HepG2 (cell line): Measurements from ENCODE around the gene EIF6. TPM values are rescaled to one million over a fixed set of nuclear protein-coding genes. Genes with fewer than 3 reads are reported as not detected.

Experiments used
- EZH2 ChIP-seq: conservative IDR thresholded peaks from 2 replicates; pipeline ENCODE4 v1.6.1; 2012; ENCODE audit warnings: mild to moderate bottlenecking, low read depth, low read length, moderate library complexity
- FOXK2 ChIP-seq: fragments of 450-650 bp; IDR thresholded peaks from 2 replicates; pipeline ENCODE4 v1.6.1; 2016
- IKZF1 ChIP-seq: fragments of 450-650 bp; IDR thresholded peaks from 2 replicates; pipeline ENCODE4 v1.7.1; 2016
- KDM6A ChIP-seq: IDR thresholded peaks from 2 replicates; pipeline ENCODE4 v1.6.1; 2016; ENCODE audit warnings: low read depth
- KLF9 ChIP-seq: IDR thresholded peaks from 2 replicates; pipeline ENCODE4 v1.6.1; 2016; ENCODE audit warnings: low read depth
- MAFK ChIP-seq, 2 experiments: IDR thresholded peaks in 1 of 2; conservative IDR thresholded peaks in 1 of 2; 2 replicates each; pipeline ENCODE4 v1.6.1; 2011; ENCODE audit warnings: improper control_type of control experiment in 2 of 2, low read length in 2 of 2
- PHF21A ChIP-seq: sonication (generic); formaldehyde crosslinking; IDR thresholded peaks from 2 replicates; pipeline ENCODE4 v1.5.0; 2020; ENCODE audit warnings: mild to moderate bottlenecking, missing genetic modification reagents
- POLR2AphosphoS2 ChIP-seq: IDR thresholded peaks from 2 replicates; pipeline ENCODE4 v1.6.1; 2011; ENCODE audit warnings: low read depth, low read length, improper control_type of control experiment
- SKI ChIP-seq: fragments of 450-650 bp; IDR thresholded peaks from one replicate; pipeline ENCODE4 v1.6.1; 2018; ENCODE audit warnings: mild to moderate bottlenecking; ENCODE audit not compliant: partially characterized antibody
- SNAI1 ChIP-seq: sonication (generic); formaldehyde crosslinking; IDR thresholded peaks from 2 replicates; pipeline ENCODE4 v1.5.0; 2020; ENCODE audit warnings: mild to moderate bottlenecking, missing genetic modification reagents, borderline replicate concordance
- ZBTB38 ChIP-seq: sonication (generic); formaldehyde crosslinking; IDR thresholded peaks from 2 replicates; pipeline ENCODE4 v1.5.1; 2020; ENCODE audit warnings: mild to moderate bottlenecking, missing genetic modification reagents
- ZFX ChIP-seq: sonication (generic); formaldehyde crosslinking; IDR thresholded peaks from 2 replicates; pipeline ENCODE4 v1.4.0; 2020; ENCODE audit warnings: mild to moderate bottlenecking, low read depth, missing genetic modification reagents, moderate library complexity
- ZMYM4 ChIP-seq: sonication (generic); formaldehyde crosslinking; IDR thresholded peaks from 2 replicates; pipeline ENCODE4 v1.8.1; 2023; ENCODE audit warnings: mild to moderate bottlenecking, missing genetic modification reagents
- ZNF790 ChIP-seq: sonication (generic); formaldehyde crosslinking; IDR thresholded peaks from 2 replicates; pipeline ENCODE4 v1.8.0; 2022; ENCODE audit warnings: missing genetic modification reagents, mild to moderate bottlenecking, borderline replicate concordance
- polyA plus RNA-seq, 8 experiments: library from polyadenylated mRNA; depleted of rRNA in 3 of 8; stranded (reverse) in 7 of 8; unstranded in 1 of 8; fragments of >200 nt; fragmentation: Illumina TruSeq in 4 of 8; extraction: Trizol in 4 of 8; gene quantifications; 2 replicates each; pipeline versions ENCODE4 v1.2.1 to v1.2.3, GENCODE V29; 2011 to 2016; ENCODE audit warnings: low read depth in 4 of 8, missing spikeins in 1 of 8, mixed read lengths in 1 of 8; ENCODE audit not compliant: insufficient read depth in 1 of 8
- total RNA-seq, 5 experiments: library from RNA; depleted of rRNA; stranded (reverse); fragments of >200 nt; fragmentation: Illumina TruSeq; extraction: Trizol; gene quantifications; 2 replicates each; pipeline ENCODE4 v1.2.3, GENCODE V29; 2016; ENCODE audit warnings: low read depth in 1 of 5
- TF ChIP-seq, protein P1 (sequence below): sonication (generic); formaldehyde crosslinking; IDR thresholded peaks from 2 replicates; pipeline ENCODE4 v1.4.0; 2020; ENCODE audit warnings: missing genetic modification reagents, borderline replicate concordance
- TF ChIP-seq, protein P2 (sequence below): sonication (generic); formaldehyde crosslinking; IDR thresholded peaks from 2 replicates; pipeline ENCODE4 v1.4.0; 2020; ENCODE audit warnings: missing genetic modification reagents
- TF ChIP-seq, protein P3 (sequence below): sonication (generic); formaldehyde crosslinking; IDR thresholded peaks from 2 replicates; pipeline ENCODE4 v1.5.0; 2020; ENCODE audit warnings: mild to moderate bottlenecking, missing genetic modification reagents
- TF ChIP-seq, protein P4 (sequence below): IDR thresholded peaks from 2 replicates; pipeline ENCODE4 v1.6.1; 2012; ENCODE audit warnings: low read length, improper control_type of control experiment
- TF ChIP-seq, protein P5 (sequence below): sonication (generic); formaldehyde crosslinking; IDR thresholded peaks from 2 replicates; pipeline ENCODE4 v1.4.0; 2020; ENCODE audit warnings: missing genetic modification reagents

Gene EIF6
- total and polyA plus RNA-seq, 2 of the 13 experiments (the other 11 are each of a cell fraction or from before 2014, with no cell fraction given), result 462 to 466 TPM

DNA sequence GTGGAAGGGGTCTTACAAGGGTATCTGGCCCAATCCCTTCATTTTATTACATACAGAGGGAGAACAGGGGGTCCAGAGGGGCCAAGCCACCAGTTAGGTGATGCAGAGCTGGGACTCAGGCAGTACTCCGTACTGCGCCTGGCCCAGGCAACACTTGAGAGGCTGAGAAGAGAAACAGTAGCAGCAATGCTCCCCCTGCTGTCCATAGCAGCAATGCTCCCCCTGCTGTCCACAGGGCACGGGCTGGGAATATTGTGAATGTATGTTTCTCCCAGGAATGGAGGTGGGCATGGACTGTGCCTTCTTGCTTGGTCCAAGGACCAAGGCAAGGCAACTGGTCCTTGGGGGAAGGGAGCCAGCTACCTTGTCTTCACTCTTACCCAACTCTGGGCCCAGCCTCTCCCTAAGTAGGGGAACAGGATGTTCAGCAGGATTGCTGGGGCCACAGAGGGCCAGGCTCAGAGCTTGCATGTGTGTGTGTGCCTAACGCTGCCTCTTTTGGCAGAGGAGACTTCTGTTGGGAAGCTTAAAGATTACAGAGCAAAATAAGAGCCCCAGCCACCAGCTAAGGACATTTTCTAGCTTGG, 22.5 kb upstream of the EIF6 start (continued):
- TF ChIP-seq, protein P1, sequence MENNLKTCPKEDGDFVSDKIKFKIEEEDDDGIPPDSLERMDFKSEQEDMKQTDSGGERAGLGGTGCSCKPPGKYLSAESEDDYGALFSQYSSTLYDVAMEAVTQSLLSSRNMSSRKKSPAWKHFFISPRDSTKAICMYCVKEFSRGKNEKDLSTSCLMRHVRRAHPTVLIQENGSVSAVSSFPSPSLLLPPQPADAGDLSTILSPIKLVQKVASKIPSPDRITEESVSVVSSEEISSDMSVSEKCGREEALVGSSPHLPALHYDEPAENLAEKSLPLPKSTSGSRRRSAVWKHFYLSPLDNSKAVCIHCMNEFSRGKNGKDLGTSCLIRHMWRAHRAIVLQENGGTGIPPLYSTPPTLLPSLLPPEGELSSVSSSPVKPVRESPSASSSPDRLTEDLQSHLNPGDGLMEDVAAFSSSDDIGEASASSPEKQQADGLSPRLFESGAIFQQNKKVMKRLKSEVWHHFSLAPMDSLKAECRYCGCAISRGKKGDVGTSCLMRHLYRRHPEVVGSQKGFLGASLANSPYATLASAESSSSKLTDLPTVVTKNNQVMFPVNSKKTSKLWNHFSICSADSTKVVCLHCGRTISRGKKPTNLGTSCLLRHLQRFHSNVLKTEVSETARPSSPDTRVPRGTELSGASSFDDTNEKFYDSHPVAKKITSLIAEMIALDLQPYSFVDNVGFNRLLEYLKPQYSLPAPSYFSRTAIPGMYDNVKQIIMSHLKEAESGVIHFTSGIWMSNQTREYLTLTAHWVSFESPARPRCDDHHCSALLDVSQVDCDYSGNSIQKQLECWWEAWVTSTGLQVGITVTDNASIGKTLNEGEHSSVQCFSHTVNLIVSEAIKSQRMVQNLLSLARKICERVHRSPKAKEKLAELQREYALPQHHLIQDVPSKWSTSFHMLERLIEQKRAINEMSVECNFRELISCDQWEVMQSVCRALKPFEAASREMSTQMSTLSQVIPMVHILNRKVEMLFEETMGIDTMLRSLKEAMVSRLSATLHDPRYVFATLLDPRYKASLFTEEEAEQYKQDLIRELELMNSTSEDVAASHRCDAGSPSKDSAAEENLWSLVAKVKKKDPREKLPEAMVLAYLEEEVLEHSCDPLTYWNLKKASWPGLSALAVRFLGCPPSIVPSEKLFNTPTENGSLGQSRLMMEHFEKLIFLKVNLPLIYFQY (CRISPR knock-in tag), result no peak
- TF ChIP-seq, protein P2, sequence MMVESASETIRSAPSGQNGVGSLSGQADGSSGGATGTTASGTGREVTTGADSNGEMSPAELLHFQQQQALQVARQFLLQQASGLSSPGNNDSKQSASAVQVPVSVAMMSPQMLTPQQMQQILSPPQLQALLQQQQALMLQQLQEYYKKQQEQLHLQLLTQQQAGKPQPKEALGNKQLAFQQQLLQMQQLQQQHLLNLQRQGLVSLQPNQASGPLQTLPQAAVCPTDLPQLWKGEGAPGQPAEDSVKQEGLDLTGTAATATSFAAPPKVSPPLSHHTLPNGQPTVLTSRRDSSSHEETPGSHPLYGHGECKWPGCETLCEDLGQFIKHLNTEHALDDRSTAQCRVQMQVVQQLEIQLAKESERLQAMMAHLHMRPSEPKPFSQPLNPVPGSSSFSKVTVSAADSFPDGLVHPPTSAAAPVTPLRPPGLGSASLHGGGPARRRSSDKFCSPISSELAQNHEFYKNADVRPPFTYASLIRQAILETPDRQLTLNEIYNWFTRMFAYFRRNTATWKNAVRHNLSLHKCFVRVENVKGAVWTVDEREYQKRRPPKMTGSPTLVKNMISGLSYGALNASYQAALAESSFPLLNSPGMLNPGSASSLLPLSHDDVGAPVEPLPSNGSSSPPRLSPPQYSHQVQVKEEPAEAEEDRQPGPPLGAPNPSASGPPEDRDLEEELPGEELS, result peak; percentile 40; the same call in 1 of the 2 replicates
- TF ChIP-seq KDM6A (CRISPR knock-in tag), result no peak
- TF ChIP-seq SKI, result peak; percentile 21
- no peak for TF ChIP-seq KLF9 (CRISPR knock-in tag)
- TF ChIP-seq PHF21A, result no peak
- TF ChIP-seq, protein P3, sequence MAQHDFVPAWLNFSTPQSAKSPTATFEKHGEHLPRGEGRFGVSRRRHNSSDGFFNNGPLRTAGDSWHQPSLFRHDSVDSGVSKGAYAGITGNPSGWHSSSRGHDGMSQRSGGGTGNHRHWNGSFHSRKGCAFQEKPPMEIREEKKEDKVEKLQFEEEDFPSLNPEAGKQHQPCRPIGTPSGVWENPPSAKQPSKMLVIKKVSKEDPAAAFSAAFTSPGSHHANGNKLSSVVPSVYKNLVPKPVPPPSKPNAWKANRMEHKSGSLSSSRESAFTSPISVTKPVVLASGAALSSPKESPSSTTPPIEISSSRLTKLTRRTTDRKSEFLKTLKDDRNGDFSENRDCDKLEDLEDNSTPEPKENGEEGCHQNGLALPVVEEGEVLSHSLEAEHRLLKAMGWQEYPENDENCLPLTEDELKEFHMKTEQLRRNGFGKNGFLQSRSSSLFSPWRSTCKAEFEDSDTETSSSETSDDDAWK (CRISPR knock-in tag), result no peak
- TF ChIP-seq ZMYM4 (CRISPR knock-in tag), result peak; percentile 62
- TF ChIP-seq, protein P4, sequence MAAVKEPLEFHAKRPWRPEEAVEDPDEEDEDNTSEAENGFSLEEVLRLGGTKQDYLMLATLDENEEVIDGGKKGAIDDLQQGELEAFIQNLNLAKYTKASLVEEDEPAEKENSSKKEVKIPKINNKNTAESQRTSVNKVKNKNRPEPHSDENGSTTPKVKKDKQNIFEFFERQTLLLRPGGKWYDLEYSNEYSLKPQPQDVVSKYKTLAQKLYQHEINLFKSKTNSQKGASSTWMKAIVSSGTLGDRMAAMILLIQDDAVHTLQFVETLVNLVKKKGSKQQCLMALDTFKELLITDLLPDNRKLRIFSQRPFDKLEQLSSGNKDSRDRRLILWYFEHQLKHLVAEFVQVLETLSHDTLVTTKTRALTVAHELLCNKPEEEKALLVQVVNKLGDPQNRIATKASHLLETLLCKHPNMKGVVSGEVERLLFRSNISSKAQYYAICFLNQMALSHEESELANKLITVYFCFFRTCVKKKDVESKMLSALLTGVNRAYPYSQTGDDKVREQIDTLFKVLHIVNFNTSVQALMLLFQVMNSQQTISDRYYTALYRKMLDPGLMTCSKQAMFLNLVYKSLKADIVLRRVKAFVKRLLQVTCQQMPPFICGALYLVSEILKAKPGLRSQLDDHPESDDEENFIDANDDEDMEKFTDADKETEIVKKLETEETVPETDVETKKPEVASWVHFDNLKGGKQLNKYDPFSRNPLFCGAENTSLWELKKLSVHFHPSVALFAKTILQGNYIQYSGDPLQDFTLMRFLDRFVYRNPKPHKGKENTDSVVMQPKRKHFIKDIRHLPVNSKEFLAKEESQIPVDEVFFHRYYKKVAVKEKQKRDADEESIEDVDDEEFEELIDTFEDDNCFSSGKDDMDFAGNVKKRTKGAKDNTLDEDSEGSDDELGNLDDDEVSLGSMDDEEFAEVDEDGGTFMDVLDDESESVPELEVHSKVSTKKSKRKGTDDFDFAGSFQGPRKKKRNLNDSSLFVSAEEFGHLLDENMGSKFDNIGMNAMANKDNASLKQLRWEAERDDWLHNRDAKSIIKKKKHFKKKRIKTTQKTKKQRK, result no peak
- no peak for TF ChIP-seq SNAI1
- TF ChIP-seq MAFK (conservative IDR thresholded peaks at IDR 0.05 in 1 of 2, IDR thresholded peaks at IDR 0.05 in 1 of 2; ENCODE audit: low read length in 2 of 2), result no peak
- no peak for TF ChIP-seq EZH2
- no peak for TF ChIP-seq IKZF1
- peak; percentile 62; the same call in 1 of the 2 replicates for TF ChIP-seq ZBTB38 (CRISPR knock-in tag)
- TF ChIP-seq, protein P5, sequence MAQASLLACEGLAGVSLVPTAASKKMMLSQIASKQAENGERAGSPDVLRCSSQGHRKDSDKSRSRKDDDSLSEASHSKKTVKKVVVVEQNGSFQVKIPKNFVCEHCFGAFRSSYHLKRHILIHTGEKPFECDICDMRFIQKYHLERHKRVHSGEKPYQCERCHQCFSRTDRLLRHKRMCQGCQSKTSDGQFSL (CRISPR knock-in tag), result no peak
- TF ChIP-seq ZNF790, result no peak
- TF ChIP-seq ZFX (CRISPR knock-in tag), result peak; percentile 46; the same call in 1 of the 2 replicates
- TF ChIP-seq POLR2AphosphoS2, result no peak
- TF ChIP-seq FOXK2, result no peak
